OCI-LY7 (cell line): ENCODE results near the gene STIM2.

Source experiments
- EZH2phosphoT487 ChIP-seq: fragments of 200-600 bp; sonication (generic); IDR thresholded peaks from 2 replicates; pipeline ENCODE4 v1.6.1; 2018; ENCODE audit warnings: low read depth, borderline replicate concordance, mild to moderate bottlenecking, mixed run types, antibody characterized with exemption, low read length, moderate library complexity, mixed read lengths
- TF ChIP-seq, protein P1 (sequence below): fragments of 200-600 bp; sonication (generic); conservative IDR thresholded peaks from 2 replicates; pipeline ENCODE4 v1.5.1; 2014; ENCODE audit warnings: mild to moderate bottlenecking, antibody characterized with exemption, low read length, moderate library complexity, mixed read lengths

DNA sequence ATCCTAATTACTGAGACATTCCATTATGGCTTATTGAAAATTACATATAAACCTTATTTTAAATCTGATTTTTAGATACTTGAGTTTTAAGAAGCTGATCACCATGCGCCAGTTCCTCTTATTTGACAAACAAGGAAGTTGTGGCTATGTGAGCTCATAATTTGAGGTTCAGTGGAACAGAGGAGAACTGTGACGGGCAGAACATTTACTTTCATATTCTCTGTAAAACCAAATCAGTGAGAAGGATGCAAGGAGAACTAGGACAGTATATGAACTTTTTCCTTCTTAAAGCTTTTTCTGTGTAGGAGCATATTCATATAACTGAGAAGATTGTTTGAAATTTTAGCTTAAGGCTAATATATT lies 25.3 kb downstream of the STIM2 start:
- TF ChIP-seq, protein P1, sequence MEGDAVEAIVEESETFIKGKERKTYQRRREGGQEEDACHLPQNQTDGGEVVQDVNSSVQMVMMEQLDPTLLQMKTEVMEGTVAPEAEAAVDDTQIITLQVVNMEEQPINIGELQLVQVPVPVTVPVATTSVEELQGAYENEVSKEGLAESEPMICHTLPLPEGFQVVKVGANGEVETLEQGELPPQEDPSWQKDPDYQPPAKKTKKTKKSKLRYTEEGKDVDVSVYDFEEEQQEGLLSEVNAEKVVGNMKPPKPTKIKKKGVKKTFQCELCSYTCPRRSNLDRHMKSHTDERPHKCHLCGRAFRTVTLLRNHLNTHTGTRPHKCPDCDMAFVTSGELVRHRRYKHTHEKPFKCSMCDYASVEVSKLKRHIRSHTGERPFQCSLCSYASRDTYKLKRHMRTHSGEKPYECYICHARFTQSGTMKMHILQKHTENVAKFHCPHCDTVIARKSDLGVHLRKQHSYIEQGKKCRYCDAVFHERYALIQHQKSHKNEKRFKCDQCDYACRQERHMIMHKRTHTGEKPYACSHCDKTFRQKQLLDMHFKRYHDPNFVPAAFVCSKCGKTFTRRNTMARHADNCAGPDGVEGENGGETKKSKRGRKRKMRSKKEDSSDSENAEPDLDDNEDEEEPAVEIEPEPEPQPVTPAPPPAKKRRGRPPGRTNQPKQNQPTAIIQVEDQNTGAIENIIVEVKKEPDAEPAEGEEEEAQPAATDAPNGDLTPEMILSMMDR = no peak
- TF ChIP-seq EZH2phosphoT487 = no peak
